GM20431 (cell line): Measurements from ENCODE around the gene PHACTR4.
"Not testable (repeated sequence)": the region's sequence is repeated elsewhere in the genome, so short reads cannot be mapped to it uniquely, and the experiment has no call there.

Experiments used
- in situ Hi-C: fragments of 300-500 bp; cut with MseI, MboI; formaldehyde crosslinking; loops from one replicate; pipeline ENCODE4 v1.15.0; 2020; ENCODE audit warnings: low sequenced_read_pairs; ENCODE audit not compliant: unreplicated experiment

Gene PHACTR4

DNA sequence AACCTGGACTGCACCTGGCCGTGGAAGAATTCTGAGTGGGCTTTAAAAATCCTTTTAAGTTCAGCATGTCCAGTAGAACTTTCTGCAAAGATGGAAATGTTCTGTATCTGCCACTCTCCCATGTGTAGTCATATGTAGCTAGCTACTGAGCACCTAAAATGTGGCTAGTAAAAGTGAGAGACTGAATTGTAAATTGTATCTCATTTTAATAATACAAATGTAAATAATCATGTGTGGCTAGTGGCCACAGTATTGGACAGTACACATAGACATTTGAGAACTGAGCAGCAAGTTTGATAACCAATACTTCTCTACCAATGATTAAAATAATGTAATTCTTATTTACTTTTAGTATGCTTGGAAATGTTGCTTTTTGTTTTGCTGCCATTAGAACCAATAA is 57.3 kb downstream of the PHACTR4 start:
- in situ Hi-C loops, result no loop called here

DNA sequence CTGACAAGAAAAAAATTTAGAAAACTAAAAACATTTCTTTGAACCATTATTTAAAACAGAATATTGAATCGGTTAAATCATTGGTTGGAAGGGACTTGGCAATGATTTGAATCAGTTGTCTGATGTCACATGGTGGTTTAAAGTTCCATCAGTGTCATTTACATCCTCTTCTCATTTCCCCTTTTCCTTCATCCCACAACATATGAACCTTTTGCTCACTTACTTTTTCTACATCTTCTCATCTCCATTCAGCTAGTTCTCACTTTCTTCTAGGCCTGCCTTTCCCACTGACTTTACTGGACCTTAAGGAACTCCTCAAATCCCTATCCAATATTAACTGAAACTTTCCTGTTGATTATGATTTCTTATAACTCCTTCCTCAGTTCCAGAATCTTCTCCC is 58.5 kb downstream of the PHACTR4 start:
- in situ Hi-C loops, result no loop called here

- in situ Hi-C loops, result no loop called here
Measured at GRCh38 chr1:28428990-28429520, 59.5 kb downstream of the PHACTR4 start.

GRCh38 chr1:28436211-28436769 is 66.8 kb downstream of the PHACTR4 start:
- in situ Hi-C loops, result no loop called here

DNA sequence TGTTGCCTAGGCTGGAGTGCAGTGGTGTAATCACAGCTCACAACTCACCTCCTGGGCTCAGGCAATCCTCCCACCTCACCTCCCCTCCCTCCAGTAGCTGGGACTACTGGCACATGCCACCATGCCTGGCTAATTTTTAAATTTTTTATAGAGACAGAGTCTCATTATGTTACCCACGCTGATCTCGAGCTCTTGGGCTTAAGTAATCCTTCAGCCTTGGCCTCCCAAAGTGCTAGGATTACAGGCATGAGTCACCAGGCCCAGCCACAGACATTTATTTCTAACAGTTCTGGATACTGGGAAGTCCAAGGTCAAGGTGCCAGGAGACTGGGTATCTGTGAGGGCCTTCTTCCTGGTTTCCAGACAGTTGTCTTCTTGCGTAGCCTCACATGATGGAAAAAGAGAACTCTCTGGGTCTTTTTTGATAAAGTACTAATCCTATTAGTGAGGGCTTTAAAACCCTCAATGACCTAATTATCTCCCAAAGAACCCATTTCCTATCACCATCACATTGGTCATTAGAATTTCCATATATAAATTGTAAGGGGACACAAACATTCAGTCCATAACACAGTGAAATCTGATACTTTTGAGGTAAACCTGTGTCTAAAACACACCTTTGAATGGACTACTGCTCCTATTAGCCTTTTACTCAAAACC is 67.9 kb downstream of the PHACTR4 start:
- in situ Hi-C loops, result no loop called here

DNA sequence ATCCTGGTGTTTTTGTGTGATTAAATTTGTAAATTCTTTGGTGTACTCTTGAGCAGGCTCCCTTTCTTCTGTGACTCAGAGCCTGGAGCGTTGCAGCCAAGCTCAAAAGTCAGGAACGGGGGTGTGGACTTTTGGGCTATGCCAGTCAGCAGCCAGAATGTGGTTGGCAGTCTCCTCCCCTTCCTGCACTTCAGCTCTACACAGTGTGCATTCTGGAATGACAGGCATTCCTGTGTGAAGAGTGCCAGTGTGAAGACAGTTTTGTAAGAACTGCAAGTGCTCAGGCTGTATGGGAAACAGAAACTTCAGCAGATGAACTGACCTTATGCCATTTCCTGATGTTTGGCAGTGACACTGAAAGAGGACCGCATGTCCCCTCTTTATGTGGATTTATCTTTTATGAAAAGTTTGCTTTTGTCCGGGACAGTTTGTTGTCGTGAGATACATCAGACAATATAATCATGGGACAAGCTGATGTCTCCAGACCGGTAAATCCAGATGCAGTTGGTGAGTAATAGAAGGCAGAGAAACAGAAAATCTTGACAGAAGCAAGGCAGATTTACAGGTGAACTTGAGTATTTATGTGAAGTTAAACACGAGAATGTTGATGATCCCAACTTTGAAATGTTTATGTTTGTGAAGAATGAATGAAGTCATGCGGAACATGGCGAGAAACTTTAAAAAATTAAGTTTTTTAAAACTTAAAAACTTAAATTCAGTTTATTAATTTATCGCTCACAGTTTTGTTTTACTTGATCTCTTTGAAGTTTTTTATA is 68.6 kb downstream of the PHACTR4 start:
- in situ Hi-C loops, result no loop called here

- in situ Hi-C loops, result no loop called here
Measured at GRCh38 chr1:28439320-28439719, 69.8 kb downstream of the PHACTR4 start.

DNA sequence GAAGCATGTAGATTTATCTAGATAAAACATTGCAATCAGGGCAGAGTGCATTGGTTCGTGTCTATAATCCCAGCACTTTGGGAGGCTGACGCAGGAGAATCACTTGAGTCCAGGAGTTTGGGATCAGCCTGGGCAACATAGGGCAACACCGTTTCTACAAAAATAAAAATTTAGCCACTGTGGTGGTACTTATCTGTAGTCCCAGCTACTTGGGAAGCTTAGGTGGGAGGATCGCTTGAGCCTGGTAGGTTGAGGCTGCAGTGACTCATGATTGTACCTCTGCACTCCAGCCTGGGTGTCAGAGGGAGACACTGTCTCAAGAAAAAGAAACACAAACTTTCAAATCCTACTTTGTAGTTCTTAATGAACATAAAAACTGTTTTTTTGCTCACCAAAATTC is 72.1 kb downstream of the PHACTR4 start:
- in situ Hi-C loops, result no loop called here

GRCh38 chr1:28443550-28443949 is 74.0 kb downstream of the PHACTR4 start:
- in situ Hi-C loops, result no loop called here

DNA sequence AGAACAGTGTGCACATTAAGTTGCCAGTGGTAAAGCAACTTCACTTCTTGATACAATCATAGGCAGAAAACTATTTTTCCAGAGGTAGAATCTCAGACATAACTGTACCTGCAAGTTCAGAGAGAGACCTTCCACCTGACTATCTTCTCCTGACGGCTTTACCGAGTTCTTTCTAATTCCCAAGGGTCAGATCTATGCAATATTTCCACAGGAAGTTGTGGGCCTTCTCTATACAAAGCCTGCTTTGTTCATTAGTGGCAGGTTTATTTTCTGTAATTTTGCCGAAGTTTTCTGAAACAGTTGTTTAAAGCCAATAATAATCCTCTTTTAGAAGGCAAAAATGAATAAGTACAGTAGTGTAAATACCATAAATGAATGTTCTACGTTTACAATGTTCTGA is 78.1 kb downstream of the PHACTR4 start:
- in situ Hi-C loops, result no loop called here

DNA sequence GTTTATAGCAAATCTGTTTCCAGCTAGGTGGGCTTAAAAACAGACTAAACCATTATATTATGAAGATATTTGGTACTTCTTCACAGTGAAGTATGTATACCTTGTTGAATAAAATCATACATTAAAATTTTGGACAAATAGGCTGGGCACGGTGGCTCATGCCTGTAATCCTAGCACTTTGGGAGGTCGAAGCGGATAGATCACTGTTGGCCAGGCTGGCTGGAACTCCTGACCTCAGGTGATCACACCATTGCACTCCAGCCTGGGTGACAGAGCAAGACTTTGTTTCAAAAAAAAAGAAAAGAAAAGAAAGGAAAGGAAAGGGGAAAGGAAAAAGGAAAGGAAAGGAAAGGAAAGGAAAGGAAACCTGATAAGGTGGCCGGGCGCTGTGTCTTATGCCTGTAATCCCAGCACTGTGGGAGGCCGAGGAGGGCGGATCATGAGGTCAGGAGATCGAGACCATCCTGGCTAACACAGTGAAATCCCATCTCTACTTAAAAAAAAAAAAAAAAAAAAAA is 78.6 kb downstream of the PHACTR4 start:
- in situ Hi-C loops, result not testable (repeated sequence)

DNA sequence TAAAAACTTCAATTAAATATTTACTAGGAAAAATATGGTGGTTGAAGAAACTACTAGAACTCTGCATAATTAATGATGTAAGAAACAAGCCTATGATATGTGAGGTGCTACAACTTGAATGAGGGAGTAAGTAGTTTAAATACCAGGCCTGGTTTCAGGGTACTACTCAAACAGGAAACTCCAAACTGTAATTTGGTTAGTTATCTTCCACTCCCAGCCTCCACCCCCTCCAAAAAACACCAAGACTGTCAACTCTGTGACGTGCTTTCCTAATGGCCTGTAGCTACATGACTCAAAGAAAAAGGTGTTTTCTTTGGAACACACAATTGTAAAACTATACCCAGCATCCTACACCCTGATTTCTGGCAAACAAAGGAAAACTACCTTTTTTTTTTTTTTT is 80.4 kb downstream of the PHACTR4 start:
- in situ Hi-C loops, result no loop called here

GRCh38 chr1:28450561-28450960 is 81.0 kb downstream of the PHACTR4 start:
- in situ Hi-C loops, result no loop called here

DNA sequence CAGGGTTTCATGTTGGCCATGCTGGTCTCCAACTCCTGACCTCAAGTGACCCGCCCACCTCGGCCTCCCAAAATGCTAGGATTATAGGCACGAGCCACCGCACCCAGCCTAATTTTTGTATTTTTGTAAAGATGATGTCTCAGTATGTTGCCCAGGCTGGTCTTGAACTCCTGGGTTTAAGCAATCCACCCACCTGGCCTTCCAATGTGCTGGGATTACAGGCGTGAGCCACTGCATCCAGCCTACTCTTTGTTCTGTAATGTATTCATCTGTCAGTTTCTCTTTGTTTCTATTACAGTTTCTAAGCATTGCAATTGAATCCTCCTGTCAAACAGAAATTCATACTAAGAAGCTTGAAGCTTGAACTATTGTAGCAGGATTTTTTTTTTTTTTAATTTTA is 81.5 kb downstream of the PHACTR4 start:
- in situ Hi-C loops, result no loop called here

DNA sequence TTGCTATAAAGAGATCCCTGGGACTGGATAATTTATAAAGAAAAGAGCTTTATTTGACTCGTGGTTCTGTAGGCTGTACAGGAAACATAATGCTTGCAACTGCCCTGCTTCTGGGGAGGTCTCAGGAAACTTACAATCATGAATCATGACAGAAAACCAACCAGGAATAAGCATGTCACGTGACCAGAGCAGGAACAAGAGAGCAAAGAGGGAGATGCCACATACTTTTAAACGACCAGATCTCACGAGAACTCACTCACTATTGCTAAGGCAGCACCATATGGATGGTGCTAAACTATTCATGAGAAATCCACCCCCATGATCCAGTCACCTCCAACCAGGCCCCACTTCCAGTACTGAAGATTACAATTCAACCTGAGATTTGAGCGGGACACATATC is 86.5 kb downstream of the PHACTR4 start:
- in situ Hi-C loops, result no loop called here

DNA sequence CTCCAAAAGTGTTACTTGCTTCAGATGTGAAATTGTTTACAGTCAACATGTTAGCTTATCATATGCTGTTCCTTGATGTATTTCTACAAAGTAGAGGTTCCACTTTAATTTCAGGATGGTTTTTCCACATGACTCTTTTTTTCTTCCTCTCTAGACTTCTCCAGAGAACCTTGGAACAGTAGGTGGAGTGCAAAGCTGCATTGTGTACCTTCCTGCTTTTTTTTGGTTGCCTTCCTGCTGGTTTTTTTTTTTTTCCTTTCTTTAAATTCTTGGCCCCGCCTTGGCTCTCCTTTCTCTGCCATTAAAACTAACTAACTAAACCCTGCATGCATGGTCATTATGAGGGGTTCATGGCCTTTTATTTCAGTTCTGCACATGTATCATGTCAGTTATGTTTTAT is 88.1 kb downstream of the PHACTR4 start:
- in situ Hi-C loops, result no loop called here

DNA sequence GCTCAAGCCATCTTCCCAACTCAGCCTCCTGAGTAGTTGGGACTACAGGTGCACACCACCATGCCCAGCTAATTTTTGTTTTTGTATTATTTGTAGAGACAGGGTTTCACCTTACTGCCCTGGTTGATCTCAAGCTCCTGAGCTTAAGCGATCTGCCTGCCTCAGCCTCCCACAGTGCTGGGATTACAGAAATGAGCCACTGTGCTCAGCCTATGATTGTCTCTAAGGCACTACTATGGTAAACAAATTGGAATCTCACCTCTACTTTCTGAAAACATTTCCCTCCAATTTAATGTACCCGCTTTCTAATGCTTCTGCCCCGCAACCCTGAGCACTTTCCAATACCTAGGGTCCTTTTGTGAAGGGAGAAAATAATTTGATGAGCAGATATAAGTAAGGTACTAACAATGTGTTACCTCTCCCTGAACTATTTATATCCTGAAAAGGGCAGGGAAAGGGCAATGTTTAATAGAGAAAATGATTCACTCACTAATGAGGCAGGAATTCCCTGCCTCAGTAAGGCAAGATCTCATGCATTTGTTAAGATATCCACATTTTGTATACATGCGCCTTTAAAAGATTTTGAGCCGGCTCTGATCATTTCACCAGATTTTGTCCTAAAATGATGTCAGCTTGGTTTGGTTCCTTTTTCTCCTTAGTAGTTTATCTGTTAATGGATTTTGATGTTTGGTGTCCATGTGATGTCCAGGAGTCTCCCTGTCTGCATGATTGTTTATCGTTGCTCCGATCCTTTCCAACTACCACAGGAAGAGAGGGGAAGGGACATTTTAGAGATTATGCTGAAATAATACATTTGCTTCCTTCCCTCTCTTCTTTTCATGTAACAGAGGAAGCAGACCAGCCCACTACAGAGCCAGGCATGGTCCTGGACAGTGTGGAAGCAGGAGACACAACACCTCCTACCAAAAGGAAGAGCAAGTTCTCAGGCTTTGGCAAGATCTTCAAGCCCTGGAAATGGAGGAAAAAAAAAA is 89.0 kb downstream of the PHACTR4 start:
- in situ Hi-C loops, result no loop called here

- in situ Hi-C loops, result no loop called here
Measured at GRCh38 chr1:28466226-28466778, 96.8 kb downstream of the PHACTR4 start.

- in situ Hi-C loops, result no loop called here
Measured at GRCh38 chr1:28470146-28470545, 100.6 kb downstream of the PHACTR4 start.

- in situ Hi-C loops, result not testable (repeated sequence)
Measured at GRCh38 chr1:28479497-28479896, 110.0 kb downstream of the PHACTR4 start.
